Gastrocnemius medialis (tissue), 4 donors: Measurements from ENCODE around the gene COL6A2.

Experiments used
- POLR2A ChIP-seq, 2 donors: fragments of 450-650 bp; IDR thresholded peaks; one replicate each; pipeline ENCODE4 v1.6.1; 2017; ENCODE audit warnings: antibody characterized with exemption in 2 of 2, mild to moderate bottlenecking in 2 of 2, moderate library complexity in 2 of 2
- TF ChIP-seq, protein P1 (sequence below), 5 experiments: fragments of 450-650 bp in 3 of 5; fragments of 200-600 bp in 2 of 5; sonication (generic) in 2 of 5; IDR thresholded peaks in 4 of 5; conservative IDR thresholded peaks in 1 of 5; 1 replicate in 4 of 5; 2 replicates in 1 of 5; pipeline ENCODE4 v1.5.1; 2016 to 2019; ENCODE audit warnings: antibody characterized with exemption in 5 of 5, mild to moderate bottlenecking in 3 of 5, moderate library complexity in 3 of 5

DNA sequence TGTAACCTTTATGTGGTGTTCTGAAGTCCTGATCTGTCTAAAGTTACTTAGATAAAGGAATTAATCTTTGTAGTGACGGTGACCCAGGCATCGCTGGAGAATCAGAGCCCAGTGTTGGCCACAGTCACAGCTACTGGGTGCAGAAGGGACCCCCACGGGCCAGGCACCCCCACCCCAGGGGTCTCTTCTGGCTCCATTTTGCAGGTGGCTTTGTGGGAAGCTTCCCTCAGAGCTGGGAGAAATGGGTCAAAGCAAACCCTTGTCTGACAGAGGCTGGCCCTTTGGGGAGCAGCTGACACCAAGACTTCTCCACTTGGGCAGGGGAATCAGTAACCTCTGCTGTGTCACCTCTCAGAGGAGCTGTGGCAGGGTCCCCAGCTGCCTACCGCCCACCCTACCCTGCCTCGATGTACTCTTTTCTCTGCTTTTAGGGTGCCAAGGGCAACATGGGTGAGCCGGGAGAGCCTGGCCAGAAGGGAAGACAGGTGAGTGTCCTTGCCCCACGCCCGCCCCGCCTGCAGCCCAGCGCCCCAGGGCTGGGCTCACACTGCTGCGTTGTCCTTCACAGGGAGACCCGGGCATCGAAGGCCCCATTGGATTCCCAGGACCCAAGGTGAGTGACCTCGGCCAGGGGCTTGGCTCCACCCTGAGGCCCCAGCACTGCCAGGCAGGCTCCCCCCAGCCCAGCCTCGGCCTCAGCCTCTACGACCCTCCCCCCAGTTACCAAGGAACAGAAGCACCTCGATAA is 17.7 kb downstream of the COL6A2 start:
- TF ChIP-seq, protein P1, sequence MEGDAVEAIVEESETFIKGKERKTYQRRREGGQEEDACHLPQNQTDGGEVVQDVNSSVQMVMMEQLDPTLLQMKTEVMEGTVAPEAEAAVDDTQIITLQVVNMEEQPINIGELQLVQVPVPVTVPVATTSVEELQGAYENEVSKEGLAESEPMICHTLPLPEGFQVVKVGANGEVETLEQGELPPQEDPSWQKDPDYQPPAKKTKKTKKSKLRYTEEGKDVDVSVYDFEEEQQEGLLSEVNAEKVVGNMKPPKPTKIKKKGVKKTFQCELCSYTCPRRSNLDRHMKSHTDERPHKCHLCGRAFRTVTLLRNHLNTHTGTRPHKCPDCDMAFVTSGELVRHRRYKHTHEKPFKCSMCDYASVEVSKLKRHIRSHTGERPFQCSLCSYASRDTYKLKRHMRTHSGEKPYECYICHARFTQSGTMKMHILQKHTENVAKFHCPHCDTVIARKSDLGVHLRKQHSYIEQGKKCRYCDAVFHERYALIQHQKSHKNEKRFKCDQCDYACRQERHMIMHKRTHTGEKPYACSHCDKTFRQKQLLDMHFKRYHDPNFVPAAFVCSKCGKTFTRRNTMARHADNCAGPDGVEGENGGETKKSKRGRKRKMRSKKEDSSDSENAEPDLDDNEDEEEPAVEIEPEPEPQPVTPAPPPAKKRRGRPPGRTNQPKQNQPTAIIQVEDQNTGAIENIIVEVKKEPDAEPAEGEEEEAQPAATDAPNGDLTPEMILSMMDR (IDR thresholded peaks at IDR 0.05 in 4 of 5, conservative IDR thresholded peaks at IDR 0.05 in 1 of 5) = no peak
- no peak for TF ChIP-seq POLR2A (IDR thresholded peaks at IDR 0.05)
